HG02798 (cell line): ENCODE data around the gene MICALL1.
"Not testable (repeated sequence)": the region's sequence is repeated elsewhere in the genome, so short reads cannot be mapped to it uniquely, and the experiment has no call there.

ENCODE experiments used
- ATAC-seq: cut with Tn5 transposase; IDR thresholded peaks from one replicate; pipeline ENCODE4 v1.9.1; 2021; ENCODE audit warnings: mild to moderate bottlenecking; ENCODE audit not compliant: unreplicated experiment, poor library complexity

The MICALL1 gene

DNA sequence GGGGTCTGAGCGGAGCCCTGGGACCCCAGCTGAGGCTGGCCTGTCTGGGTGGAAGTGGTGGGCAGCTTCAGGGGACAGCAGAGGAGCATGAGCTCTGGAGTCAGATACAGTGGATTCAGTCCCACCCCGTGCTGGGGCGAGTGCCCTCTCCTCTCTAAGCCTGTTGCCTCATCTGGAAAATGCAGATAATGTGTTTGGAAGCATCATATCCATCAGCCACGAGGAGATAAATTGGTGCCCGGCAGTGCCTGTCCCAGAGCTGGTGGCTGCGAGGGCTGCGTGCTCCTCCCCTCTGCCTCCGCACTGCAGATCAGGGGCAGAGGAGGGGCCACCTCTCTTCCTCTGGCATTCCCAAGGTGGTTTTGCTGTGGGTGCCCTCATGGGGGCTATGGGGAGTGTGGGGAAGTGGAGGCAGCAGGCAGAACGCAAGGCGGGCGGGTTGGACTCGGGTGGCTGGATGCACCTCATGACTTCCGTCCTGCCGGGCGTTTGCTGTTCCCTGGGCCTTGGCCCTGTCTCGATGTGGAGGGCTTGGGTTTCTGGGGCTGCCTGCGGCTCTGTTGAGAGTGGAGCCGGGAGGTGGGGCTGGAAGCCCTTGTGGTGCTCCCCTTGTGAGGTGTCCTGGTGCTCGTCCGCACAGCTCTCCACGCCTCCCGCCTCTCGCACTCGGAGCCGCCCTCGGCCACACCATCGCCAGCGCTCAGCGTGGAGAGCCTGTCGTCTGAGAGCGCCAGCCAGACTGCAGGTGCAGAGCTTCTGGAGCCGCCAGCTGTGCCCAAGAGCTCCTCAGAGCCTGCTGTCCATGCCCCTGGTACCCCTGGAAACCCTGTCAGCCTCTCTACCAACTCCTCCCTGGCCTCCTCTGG is 20.9 kb downstream of the MICALL1 start:
- no peak for ATAC-seq

GRCh38 chr22:37927637-37927936 is 21.5 kb downstream of the MICALL1 start:
- ATAC-seq, result no peak

GRCh38 chr22:37929390-37929789 is 23.3 kb downstream of the MICALL1 start:
- ATAC-seq, result no peak

DNA sequence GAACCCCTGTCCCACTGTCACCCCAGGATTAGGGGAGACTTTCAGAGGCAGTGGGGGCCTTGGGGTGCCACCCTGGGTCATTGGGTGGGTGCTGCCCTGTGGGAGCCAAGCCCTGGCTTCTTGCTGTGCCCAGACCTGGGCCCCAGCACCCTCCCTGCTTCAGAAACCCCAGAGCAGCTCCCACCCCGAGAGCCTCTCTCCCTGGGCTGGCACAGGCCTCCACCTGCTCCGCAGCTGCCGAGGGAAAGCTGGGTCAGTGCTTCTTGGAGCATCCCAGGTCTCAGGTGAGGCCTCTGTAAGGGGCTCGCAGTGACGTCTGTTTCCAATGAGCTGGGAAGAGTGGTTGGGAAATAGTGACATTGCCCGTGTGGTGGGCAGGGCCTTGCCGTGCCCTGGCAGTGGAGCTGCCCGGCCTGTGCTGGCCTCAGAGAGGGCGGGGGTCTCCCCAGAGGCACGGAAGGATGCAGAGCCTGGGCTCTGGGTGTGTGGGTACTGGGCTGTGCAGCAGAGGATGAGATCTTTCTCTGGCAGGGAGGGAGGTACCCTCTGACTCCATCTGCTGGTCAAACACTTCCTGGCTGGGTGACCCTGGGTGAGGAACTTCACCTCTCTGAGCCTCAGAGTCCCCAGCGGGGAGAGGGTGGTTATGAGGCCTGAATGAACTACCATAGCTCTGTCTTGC is 24.3 kb downstream of the MICALL1 start:
- no peak for ATAC-seq

DNA sequence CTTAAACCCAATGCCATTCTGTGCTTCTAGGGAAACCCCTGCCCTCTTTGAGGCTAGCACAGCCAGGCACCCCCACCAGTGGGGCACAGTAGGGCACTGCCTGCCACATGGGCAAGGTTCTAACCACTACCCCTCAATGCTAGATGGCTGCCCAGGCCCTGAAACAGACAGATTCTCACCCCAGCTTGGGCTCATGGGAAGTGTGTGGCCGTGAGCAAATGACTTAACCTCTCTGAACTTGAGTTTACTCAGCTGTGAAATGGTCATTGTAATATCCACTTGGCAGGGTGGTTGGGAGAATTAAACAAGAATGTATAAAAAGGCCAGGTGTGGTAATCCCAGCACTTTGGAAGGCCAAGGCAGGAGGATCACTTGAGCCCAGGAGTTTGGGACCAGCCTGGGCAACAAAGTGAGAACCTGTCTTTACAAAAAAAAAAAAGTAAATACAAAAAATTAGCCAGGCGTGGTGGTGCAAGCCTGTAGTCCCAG is 24.9 kb downstream of the MICALL1 start:
- no peak for ATAC-seq

DNA sequence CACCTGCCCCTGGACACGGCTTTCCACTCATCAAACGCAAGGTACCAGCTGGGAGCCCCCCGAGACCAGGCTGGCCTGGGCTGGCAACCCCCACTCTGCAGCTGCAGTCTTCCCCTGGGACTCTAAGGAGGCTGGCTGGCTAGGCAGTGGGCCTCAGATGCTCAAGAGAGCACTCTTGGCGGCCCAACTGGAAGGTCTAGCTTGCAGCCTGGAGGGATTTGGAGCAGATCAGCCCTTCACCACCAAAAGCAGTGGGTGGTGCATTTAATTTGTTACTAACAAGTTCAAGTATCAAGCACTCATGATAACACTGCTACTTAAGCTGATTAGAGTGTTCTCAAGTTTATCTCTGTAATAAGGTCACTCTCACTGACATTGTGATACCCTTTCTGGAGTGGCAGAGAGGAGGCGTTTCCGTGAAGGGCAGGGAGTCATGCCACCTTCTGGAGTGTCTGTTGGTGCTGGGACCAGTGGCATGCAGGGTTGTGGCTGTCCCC is 25.8 kb downstream of the MICALL1 start:
- ATAC-seq, result no peak

DNA sequence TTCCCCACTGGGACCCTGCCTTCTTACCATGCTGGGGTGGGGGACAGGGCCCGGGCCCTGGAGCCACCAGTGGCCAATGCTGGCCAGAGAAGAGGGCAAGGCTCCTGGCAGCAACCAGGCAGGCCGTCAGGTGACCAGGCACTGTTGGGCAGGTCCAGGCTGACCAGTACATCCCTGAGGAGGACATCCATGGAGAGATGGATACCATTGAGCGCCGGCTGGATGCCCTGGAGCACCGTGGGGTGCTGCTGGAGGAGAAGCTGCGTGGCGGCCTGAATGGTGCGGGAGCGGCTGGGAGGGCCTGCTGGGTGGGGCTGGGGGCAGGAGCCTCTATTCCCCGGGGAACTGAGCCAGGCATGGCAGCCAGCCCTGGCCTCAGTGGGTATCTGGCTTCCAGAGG is 26.3 kb downstream of the MICALL1 start:
- no peak for ATAC-seq

GRCh38 chr22:37932821-37933578 is 26.9 kb downstream of the MICALL1 start:
- ATAC-seq, result no peak

DNA sequence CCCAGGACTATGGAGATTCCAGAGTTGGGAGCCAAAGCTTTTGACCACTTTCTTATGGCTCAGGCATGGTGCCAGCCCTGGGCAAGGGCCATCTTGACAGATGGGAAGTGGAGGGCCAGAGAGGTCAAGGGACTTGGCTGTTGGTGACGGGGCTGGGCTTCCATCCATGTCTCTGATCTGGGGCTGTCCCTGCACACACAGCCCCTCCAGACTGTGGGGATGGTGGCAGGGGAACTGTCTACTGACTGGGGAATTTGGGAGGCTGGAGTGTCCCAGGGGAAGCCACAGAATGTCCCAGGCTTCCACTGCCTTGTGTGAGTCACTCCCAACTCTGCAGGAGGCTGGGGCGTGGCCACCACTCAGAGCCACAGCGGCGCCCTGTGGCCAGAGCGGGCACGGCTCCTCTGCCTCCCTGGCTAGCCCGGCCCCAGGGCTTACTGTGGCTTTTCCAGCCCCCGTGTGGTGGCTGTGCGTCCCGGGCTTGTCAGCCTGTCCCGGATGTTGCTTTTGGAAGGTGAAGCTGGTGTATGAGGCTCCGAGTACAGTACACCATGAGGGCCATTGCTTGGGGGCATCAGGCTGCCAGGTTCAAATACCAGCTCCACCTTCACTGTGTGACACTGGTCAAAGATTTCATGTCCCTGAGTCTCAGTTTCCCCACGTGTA is 27.7 kb downstream of the MICALL1 start:
- ATAC-seq, result peak; percentile 91

DNA sequence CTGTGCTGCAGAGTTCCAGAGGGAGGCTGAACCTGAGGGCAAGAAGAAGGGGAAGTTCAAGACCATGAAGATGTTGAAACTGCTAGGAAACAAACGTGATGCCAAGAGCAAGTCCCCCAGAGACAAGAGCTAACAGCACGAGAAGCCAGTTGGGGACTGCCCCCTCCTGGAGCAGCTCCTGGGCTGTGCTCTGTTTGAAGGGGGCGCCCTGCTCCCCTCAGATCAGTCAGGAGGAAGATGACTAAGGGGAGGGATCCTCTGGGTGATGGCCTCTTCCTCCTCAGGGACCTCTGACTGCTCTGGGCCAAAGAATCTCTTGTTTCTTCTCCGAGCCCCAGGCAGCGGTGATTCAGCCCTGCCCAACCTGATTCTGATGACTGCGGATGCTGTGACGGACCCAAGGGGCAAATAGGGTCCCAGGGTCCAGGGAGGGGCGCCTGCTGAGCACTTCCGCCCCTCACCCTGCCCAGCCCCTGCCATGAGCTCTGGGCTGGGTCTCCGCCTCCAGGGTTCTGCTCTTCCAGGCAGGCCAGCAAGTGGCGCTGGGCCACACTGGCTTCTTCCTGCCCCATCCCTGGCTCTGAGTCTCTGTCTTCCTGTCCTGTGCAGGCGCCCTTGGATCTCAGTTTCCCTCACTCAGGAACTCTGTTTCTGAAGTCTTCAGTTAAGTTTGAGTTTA is 34.7 kb downstream of the MICALL1 start:
- ATAC-seq, result no peak

DNA sequence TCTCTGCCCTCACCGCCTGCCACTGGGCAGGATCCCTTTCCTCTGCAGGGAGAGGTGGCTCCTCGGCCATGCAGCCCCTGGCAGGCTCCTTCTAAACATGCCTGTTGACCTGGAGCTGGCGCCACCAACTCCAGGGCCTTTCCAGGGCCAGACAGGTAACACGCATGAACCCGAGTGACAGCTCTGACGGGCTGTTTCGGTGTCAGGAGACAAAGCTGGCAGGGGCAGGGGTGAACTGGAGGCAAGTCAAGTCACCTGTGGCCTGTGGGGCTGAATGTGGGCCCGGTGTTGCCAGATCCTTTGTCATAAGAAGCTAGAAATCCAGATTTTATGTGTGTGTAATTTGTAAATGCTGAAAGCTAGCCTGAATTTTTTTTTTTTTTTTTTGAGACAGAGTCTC is 36.0 kb downstream of the MICALL1 start:
- ATAC-seq, result no peak

GRCh38 chr22:37943136-37943824 is 37.2 kb downstream of the MICALL1 start:
- ATAC-seq, result no peak

- ATAC-seq, result no peak
Measured at GRCh38 chr22:37943825-37944198, 37.7 kb downstream of the MICALL1 start.

DNA sequence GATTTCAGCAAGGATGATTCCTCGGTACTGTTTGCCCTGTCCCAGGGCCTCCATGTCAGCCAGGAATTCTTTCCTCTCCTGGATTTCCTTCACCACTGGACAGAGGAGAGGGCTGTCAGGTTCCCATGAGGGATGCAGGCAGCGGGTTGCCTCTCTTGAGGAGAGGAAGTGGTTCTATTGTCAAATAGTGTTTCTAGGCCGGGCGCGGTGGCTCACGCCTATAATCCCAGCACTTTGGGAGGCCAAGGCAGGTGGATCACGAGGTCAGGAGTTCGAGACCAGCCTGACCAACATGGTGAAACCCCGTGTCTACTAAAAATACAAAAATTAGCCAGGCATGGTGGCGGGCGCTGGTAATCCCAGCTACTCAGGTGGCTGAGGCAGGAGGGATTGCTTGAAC is 38.3 kb downstream of the MICALL1 start:
- ATAC-seq, result not testable (repeated sequence)

GRCh38 chr22:37947142-37947795 is 41.2 kb downstream of the MICALL1 start:
- ATAC-seq, result not testable (repeated sequence)

DNA sequence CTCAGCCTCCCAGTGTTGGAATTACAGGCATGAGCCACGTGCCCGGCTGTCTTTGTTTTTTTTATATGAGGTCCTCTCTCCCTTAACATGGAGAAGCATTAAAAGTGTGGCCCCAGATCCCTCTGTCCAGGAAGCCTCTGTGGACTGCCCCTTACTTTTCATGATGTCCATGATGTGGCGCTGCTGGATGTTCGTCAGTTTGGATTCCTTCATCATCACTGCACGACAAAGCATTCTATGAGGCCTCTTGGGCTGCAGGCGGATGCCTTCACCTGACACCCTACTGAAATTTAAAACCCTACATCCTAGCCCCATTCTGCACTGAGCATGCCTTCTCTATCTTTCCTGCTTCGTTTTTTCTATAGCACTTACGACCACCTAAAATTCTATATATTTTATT is 45.2 kb downstream of the MICALL1 start:
- ATAC-seq, result no peak

GRCh38 chr22:37952629-37953028 is 46.5 kb downstream of the MICALL1 start:
- not testable (repeated sequence) for ATAC-seq

GRCh38 chr22:37953062-37953436 is 47.0 kb downstream of the MICALL1 start:
- ATAC-seq, result no peak
